ENCODE measurements around the gene SLC25A13. TPM values are rescaled to one million over a fixed set of nuclear protein-coding genes. Genes with fewer than 3 reads are reported as not detected.

Gene SLC25A13
- total RNA-seq, 1 donor from 2014 or later = 21.0 TPM

DNA sequence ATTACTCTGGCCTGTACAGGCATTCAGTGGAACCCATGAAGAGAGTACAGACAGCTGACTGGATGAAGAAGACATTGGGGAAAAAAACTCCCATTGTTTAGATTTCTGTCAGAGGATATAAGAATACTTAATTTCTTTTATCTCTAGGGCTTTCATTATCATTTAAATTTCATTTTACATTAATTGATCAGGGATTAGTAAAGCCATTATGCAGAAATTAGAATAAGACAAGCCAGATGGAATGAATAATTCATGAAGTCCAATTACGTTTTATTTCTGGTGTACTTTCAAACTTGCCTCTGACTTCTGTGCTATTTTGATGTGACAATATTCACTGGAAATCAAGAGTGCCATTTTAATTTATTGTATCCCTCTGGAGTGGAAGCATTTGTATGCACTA lies 247.0 kb downstream of the SLC25A13 start:
- Mint-ChIP-seq H3K9me3 (no peaks in the 10 kb centered on the region), H3K4me3 (no peak overlapping the region), H3K27ac (no peak overlapping the region), H3K4me1 (ENCODE audit: low read depth) (peaks cover 9% of the 10 kb centered on the region), H3K27me3 (ENCODE audit: insufficient read depth) (peaks cover 51% of the 10 kb centered on the region), H3K36me3 (ENCODE audit: low read depth) (no peaks in the 10 kb centered on the region)
- intact Hi-C loops (cut with micrococcal nuclease) = loop anchor here (1.0 to 10.0 kb wide), 5 partner anchors 158 to 952 kb away; no protein-coding TSS in a partner anchor
- DNase-seq (ENCODE audit: low spot score) = no peak
